AG09309 (cell line): ENCODE measurements around the gene MX1.

ENCODE experiments used
- DNase-seq: peaks from one replicate; pipeline ENCODE4 v3.0.0-alpha.2; 2010; ENCODE audit warnings: low read depth
- H3K4me3 ChIP-seq: 2 replicates; pipeline ENCODE4 v1.5.1; 2011; ENCODE audit warnings: mild to moderate bottlenecking, low read depth, low read length, moderate library complexity; ENCODE audit not compliant: control insufficient read depth
- TF ChIP-seq, protein P1 (sequence below): IDR thresholded peaks from 2 replicates; pipeline ENCODE4 v1.5.1; 2011; ENCODE audit warnings: mild to moderate bottlenecking, low read depth, low read length, inconsistent platforms; ENCODE audit not compliant: insufficient read depth, control insufficient read depth; ENCODE audit errors: missing control alignments

MX1 gene

DNA sequence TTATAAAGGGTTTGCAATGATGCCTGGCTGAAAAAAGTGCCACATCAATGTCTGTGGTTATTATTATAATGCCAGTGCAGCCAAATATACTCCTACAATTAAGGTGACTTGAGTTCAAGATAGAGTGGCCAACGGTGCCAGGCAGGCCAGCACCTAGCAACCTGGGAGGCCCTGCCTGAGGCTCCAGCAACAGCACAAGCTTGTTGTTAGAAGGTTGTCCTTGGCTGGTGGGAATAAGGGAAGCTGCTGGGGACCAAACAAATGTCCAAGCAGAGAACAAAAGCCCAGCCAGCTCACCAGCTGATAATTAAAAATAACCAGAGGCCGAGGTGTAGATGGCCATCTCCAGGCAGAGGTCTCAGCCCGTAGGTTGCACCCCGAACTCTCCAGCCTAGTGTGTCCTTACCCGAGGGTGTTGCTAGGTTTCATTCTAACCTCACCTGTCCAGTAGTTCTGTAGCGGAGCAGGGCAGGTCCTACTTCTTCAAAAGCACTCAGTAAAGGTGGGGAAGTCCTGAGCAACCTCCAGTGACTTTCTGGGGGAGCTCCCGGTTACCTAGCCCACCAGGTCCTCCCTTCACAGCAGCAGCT is 80.1 kb downstream of the MX1 start:
- TF ChIP-seq, protein P1, sequence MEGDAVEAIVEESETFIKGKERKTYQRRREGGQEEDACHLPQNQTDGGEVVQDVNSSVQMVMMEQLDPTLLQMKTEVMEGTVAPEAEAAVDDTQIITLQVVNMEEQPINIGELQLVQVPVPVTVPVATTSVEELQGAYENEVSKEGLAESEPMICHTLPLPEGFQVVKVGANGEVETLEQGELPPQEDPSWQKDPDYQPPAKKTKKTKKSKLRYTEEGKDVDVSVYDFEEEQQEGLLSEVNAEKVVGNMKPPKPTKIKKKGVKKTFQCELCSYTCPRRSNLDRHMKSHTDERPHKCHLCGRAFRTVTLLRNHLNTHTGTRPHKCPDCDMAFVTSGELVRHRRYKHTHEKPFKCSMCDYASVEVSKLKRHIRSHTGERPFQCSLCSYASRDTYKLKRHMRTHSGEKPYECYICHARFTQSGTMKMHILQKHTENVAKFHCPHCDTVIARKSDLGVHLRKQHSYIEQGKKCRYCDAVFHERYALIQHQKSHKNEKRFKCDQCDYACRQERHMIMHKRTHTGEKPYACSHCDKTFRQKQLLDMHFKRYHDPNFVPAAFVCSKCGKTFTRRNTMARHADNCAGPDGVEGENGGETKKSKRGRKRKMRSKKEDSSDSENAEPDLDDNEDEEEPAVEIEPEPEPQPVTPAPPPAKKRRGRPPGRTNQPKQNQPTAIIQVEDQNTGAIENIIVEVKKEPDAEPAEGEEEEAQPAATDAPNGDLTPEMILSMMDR = no peak
- no peak for DNase-seq
- H3K4me3 ChIP-seq = no peak overlapping the region

DNA sequence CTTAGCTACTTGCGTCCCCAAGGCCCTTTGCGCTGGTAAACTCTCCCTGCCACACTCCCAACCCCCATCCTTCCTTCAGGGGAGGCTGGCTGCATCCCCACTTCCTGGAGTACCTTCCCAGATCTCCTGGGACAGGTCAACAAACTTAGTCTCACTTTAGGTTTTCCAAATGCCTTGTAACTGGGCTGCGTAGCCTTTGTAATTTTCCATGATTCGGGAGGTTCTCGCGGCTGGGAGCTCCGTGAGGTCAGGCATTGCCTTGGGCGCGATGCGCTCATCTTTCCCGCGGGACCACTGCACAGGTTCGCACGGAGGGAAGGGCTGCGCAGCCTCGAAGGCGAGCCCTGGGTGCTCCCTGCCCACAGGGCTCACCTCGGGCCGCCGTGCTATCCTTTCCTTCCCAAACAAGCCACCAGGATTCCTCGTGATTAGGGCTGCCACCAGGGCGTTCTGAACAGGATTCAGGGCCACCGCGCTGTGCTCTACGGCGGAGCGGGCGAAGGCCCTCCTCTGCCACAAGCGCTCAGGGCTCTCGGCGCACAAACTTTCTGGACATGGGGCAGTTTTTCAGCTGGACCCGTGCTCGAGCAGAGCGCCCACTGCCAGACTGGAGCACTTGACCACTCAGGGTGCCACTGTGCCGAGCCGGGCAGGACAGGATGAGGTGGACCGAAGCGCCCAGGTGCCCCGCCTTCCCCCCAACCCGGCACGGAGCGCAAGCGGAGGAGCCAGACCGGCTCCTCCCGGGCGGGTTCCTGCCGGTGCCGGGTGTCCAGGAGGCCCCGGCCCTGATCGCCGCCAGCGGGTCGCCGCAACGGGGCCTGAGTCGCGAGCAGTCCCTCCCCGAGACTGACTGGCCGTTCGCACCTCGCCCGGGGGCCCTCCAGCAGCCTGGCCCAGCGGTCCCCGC is 80.8 kb downstream of the MX1 start:
- TF ChIP-seq, protein P1 = no peak
- DNase-seq = no peak
- no peak overlapping the region for H3K4me3 ChIP-seq

DNA sequence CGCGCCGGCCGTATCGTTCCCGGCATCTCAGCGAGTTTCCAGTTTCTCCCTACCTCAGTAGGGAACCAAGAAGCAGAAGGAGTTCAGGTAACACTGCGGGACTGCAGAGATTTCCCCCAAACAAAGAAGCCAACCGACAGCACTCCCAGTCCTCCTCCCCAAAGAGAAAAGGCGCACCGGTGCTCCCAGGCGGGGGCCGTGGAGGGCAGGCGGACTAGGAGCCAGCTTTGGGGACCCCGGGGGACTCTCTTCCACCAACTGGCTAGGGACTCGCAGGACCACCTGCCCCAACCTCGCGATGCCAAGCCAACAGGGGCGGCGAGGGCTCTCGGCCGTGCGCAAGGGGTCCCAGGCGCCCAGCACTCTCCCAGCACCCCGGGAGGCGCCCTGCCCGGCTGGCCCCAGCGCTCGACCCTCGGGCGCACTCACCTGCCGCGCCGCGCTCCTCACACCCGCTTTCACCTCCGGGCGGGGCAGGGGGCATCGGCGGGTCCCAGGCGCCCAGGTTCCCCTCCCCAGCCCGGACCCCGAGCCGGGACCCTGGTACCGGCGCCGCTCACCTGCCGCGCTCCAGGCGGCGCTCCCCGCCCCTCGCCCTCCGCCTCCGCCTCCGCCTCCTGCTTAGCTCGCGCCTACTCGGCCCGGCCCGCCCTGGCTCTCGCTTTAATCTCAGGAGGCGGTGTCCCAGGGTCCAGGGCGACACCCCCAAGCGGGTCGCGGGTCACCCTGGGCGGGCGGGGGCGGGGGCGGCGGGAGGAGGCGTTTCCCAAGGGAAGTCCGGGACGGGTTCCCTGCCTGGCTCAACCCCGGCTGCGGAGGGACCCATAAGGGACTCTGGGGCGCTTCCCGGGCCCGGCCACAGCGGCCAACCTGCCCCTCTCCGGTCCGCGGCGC is 81.7 kb downstream of the MX1 start, which contains the start of gene TMPRSS2:
TSS of gene TMPRSS2 (minus strand) at position 638 of the 894 bp plus-strand sequence. CDS start 10,025 bp downstream, outside the sequence.
- no peak for DNase-seq
- no peak within 1 kb of the TSS for H3K4me3 ChIP-seq
- TF ChIP-seq, protein P1 = no peak

DNA sequence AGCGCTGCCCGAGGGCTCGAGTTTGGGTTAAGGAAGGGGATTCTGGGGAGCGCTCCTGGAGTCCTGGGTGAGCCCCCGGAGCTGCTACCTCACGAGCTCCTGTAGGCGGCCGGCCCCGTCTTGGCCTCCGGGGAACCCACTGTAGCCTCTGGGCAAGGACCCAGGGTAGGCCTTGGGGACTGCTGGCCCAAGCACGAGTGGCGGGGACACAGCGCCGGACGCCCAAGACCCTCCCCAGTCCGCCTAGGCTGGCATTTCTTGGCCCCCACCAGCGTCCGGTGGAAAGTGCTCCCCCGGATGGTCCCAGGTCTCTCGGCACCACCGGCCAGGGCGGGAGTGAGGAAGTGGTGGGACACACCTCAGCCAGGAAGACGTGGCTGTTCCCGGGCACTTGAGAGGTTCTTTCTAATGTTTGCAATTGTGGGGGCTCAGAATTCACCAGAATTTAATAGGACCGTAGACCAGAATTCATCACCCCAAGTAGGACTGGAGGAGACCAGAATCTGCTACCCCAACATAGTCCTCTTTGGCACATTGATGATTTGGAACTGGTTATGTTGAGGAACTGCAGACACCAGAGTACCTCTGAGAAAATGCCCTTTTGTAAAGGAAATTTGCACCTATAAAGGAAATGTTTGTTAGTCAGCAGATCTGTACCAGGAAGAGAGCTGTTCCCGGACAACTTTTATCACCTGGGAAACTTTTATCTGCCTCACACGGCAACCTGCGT is 82.5 kb downstream of the MX1 start:
- H3K4me3 ChIP-seq = no peak overlapping the region
- TF ChIP-seq, protein P1 = no peak
- no peak for DNase-seq
